ENCODE results near the gene DOCK7. TPM values are rescaled to one million over a fixed set of nuclear protein-coding genes. Genes with fewer than 3 reads are reported as not detected.
"Not testable (repeated sequence)": the region's sequence is repeated elsewhere in the genome, so short reads cannot be mapped to it uniquely, and the experiment has no call there.

The DOCK7 gene, protein sequence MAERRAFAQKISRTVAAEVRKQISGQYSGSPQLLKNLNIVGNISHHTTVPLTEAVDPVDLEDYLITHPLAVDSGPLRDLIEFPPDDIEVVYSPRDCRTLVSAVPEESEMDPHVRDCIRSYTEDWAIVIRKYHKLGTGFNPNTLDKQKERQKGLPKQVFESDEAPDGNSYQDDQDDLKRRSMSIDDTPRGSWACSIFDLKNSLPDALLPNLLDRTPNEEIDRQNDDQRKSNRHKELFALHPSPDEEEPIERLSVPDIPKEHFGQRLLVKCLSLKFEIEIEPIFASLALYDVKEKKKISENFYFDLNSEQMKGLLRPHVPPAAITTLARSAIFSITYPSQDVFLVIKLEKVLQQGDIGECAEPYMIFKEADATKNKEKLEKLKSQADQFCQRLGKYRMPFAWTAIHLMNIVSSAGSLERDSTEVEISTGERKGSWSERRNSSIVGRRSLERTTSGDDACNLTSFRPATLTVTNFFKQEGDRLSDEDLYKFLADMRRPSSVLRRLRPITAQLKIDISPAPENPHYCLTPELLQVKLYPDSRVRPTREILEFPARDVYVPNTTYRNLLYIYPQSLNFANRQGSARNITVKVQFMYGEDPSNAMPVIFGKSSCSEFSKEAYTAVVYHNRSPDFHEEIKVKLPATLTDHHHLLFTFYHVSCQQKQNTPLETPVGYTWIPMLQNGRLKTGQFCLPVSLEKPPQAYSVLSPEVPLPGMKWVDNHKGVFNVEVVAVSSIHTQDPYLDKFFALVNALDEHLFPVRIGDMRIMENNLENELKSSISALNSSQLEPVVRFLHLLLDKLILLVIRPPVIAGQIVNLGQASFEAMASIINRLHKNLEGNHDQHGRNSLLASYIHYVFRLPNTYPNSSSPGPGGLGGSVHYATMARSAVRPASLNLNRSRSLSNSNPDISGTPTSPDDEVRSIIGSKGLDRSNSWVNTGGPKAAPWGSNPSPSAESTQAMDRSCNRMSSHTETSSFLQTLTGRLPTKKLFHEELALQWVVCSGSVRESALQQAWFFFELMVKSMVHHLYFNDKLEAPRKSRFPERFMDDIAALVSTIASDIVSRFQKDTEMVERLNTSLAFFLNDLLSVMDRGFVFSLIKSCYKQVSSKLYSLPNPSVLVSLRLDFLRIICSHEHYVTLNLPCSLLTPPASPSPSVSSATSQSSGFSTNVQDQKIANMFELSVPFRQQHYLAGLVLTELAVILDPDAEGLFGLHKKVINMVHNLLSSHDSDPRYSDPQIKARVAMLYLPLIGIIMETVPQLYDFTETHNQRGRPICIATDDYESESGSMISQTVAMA (N-terminal part only)
- total RNA-seq = 10 to 100 TPM; 39.4 to 44.1 TPM
- long read RNA-seq, donor 1, partial matches to known transcripts = 2 of 2 reads
- long read RNA-seq, donor 1, other reads (novel, unspliced or antisense) = 0 of 2 reads
- long read RNA-seq, donor 2, partial matches to known transcripts = 1 of 2 reads
- long read RNA-seq, donor 2, other reads (novel, unspliced or antisense) = 1 of 2 reads

DNA sequence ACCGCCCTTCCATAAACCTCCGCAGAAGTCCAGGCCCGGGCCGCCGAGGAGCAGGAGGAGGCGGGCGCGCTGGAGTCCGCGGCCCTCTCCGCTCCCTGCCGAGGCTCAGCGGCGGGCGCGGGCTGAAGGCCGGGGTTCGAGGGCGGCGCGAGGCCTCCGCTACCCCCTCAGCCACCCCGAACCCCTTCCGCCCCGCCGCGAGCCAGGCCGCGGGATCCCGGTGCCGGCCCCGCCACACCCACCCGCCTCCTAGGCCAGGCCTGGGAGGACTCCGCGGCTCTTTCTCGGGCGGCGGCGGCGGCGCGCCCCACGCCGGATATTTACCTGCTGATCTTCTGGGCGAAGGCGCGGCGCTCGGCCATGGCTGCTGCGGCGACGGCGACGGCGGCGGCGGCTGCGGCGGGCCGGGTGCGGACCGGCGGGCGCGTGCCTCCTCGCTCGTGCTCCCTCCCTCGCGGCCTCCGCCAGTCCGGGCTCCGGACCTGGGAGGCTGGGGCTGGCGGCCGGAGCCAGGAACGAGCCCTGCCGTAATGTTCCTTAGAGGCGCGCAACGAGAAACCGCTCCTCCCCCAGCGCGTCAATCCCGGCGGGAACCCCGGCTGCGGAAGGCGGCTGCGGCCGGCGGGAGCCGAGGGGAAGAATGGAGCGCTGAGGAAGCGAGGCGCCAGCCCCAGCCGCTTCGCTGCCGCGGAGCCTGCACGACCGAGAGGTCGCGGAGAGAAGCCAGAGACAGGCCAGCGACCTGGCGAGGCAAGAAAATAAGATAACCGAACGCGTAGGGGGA, at the start of gene DOCK7:
DOCK7 (minus strand) TSS at position 484 of the 784 bp plus-strand sequence; CDS start at position 362, 122 bp downstream.
- intact Hi-C loops (cut with DNase I) = no loop called here
- peak; percentile 95 for DNase-seq (ENCODE audit: low spot score)

DNA sequence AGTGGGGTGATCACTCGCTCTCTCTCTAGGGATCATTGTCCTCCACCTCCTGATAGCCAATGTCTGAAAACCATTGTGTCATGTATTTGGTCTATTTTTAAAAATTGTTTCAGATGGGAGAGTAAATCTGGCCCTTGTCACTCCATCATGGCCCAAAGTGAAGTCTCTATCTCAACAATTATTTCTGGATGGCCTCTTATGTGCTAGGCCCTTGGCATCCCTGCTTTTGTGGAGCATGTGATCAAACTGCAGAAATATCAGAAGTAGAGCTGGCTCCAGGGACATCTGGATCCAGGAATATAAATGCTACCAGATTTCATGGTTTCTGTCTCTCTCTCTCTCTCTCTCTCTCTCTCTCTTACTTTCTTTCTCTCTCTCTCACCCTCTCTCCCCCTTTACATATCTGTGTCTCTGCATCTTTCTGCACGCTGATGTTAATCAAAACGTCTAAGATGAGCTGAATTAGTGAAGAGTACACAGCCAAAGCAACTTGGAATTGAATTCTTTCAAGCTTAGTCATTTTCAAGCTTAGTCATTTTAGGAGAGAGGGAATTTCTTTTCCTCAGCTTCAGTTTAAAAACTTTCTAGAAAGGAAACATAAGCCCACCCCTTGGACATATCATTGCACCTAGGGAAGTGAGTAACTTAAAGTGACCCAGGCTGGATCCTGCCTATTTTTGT, 47.4 kb upstream of the DOCK7 start:
- intact Hi-C loops (cut with DNase I) = no loop called here

DNA sequence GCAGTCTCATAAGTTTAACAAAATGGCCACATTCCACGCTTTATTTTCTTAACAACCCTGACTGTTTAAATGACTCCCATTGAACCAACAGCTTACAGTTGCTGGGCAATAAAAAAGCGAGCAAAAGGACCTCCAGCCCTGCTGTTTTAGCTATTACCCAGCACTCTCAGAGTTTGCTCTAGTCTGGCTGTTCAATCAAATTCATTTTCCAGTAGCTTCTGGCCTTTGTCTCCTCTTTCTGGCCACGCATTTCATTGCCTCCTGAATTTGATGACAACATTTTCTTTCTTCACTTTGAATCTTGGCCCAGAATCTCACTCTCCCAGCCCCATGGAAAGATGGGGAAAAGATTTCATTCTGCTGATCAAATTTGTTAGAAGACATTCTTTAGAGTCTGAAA, 44.1 kb upstream of the DOCK7 start:
- intact Hi-C loops (cut with DNase I) = no loop called here
- no peak for DNase-seq (ENCODE audit: low spot score)

More for the DNA sequence above, 47.4 kb upstream of the DOCK7 start:
- DNase-seq (ENCODE audit: low spot score) = no peak

DNA sequence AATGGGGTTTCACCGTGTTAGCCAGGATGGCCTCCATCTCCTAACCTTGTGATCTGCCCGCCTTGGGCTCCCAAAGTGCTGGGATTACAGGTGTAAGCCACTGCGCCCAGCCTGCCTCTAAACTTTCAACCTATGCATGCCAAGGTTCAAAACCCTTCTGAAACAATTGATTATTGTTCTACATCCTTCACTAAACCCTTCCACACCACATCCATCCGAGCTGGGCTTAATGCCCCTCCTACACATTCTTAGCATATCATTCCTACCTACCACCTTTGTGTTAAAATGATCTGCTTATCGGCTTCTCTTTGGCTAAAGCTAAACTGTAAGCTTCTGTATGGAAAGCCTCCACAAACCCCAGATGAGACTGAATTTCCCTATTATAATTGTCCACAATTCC, 40.8 kb upstream of the DOCK7 start:
- intact Hi-C loops (cut with DNase I) = no loop called here
- DNase-seq (ENCODE audit: low spot score) = no peak

DNA sequence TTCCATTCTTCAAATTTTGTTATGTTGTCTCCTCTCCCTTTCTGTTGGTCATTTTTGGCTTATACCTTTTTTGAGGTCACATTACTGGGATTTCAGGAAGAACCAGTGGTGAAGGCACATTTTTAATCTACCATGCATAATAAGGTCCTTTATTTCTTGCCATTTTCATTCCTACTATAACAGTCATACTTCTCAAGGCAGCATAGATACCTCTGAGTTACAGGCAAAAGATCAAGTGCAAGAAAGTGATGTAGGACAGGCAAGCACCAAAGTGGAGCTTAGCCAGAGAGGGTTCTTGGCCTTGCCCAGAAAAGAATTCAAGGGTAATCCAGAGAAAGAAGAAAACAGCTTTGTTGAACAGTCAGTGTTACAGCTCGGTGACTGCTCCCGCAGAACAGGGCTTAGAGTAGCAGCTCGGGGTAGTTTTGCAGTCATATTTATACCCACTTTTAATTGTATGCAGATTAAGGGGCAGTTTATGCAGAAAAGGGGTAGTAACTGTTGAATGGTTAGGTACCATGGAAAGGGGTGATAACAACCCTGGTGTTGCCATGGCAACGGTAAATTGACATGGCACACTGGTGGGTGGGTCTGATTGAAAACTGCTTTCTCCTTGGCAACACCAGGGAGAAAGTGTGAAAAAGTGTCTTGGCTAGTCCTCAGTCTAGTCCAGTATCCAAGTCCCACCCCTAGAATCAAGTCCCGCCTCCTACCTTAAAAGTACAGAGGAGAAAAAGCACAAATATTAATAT, 39.6 kb upstream of the DOCK7 start:
- intact Hi-C loops (cut with DNase I) = no loop called here
- DNase-seq (ENCODE audit: low spot score) = no peak

DNA sequence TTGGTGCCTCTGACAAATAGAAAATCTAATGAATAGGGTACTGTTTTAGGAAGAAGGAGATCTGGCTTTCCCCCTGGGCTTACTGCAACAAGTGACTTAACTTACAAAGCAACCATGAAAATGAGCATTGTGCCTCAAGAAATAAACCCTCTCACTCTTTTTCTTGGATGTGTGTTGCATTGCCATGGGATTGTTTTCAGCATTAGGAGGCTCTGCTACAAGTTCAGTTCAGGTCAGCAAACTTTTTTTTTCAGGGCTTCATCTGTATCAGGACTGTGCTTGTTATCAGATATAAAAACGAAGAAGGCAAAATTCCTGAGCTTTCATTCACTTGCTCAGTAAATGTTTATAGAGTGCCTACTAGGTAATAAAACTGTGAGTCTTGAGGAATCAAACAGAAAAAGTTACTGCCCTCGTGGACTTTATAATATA, 37.8 kb upstream of the DOCK7 start:
- no peak for DNase-seq (ENCODE audit: low spot score)
- intact Hi-C loops (cut with DNase I) = no loop called here

DNA sequence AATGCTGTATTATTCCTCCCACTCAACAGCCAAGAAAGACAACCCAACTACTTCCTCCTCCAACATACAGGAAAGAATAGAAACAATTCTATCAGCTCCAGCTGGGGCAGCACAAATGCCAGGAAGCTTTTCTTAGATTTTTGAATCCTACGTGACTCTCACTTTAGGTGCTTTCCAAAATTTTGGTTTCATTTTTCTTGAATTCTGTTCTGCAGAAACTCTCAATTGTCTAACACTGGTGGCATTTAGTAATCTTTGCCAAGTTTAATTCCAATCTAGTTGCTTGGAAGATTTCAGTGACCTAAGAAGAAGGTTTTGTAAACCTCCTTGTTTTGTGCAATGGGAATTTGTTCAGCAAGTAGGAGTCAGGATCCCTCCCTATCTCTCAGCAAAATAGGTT, 37.1 kb upstream of the DOCK7 start:
- no peak for DNase-seq (ENCODE audit: low spot score)
- intact Hi-C loops (cut with DNase I) = no loop called here

DNA sequence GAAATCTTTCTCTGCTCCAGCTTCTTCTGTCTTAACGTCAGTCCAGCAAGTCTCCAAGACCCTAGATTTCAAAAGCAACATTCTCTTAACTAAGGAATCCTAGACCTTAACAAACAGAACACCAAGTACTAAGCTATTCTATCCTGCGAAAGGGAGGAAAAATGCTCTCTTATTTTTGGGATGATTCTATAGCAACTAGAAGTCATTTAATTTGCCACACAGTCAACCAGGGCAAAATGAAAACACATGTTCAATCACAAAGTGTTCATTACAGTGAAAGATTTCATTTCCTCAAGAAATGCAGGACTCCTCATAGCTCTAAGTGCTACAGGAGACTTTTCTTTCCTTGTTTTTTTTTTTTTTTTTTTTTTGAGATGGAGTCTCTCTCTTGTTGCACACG, 36.2 kb upstream of the DOCK7 start:
- intact Hi-C loops (cut with DNase I) = no loop called here
- no peak for DNase-seq (ENCODE audit: low spot score)

DNA sequence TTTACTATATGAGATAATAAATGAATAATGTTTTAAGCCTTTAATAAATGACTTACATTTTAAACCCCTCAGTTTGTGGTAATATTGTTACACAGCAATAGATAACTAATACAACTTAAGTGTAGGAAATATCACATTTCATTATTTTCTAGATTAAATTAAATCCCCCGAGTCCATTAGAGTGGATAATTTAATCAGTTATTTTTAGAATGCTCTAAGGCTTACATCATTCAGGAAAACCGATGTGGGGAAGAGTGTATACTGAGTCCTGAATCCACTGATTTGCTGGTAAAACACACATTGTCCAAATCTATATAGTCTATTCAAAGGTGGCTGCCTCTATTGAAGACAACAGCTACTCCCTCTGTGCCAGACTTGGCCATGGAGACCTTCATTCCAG, 35.7 kb upstream of the DOCK7 start:
- intact Hi-C loops (cut with DNase I) = no loop called here
- no peak for DNase-seq (ENCODE audit: low spot score)

DNA sequence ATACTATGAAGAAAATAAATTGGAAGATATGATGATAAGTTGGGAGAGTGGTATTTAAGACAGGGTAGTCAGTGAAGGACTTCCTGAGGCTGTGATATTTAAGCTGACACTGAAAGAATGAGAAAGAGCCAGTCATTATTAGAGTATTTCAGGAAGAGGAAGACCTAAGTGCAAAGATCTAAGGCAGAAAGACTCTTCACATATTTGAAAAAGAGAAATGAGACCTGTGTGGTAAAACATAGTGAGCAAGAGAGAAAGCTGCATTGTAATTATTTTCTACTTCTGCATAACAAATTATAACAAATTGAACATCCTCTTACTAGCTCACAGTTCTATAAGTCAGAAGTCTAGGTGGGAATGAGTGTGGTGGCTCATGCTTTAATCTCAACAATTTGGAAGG, 34.6 kb upstream of the DOCK7 start:
- no peak for DNase-seq (ENCODE audit: low spot score)
- intact Hi-C loops (cut with DNase I) = no loop called here

DNA sequence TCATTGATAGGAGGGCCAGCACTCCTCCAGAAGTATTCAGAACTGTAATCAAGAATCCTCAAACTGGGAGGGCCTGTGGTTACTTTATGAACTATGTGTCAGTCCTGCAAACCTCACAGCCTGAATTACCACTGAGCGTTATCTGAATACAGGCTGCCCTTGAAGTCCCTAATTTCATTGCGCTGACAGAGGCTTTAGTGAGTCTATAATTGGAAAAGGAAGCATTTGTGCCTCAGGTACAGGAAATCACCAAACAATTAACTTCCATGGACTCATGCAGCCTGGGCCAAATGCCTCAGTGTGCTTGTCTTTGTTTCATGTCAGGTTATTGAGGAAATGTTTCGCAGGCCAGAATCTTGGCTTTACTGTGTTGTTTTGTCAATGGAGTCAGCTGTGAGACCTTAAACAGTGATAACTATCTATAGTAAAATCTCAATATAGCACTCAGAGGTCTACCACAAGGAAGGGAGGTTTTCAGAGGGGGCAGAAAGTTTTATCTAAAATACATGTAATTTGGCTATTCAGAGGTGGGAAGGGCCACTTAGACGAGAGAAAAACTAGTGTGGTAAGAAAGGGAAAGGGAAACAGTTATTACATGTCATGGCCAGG, 32.9 kb upstream of the DOCK7 start:
- intact Hi-C loops (cut with DNase I) = no loop called here
- no peak for DNase-seq (ENCODE audit: low spot score)

DNA sequence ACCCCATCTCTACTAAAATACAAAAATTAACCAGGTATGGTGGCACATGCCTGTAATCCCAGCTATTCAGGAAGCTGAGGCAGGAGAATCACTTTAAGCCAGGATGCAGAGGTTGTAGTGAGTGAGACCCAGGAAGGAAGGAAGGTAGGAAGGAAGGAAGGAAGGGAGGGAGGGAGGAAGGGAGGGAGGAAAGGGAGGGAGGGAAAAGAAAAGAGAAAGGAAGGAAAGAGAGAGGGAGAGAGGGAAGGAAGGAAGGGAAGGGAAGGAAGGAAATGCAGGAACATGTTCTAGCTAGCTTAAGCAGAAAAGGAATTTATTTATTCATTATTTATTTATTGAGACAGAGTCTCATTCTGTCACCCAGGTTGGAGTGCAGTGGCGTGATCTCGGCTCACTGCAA, 30.2 kb upstream of the DOCK7 start:
- not testable (repeated sequence) for DNase-seq (ENCODE audit: low spot score)

DNA sequence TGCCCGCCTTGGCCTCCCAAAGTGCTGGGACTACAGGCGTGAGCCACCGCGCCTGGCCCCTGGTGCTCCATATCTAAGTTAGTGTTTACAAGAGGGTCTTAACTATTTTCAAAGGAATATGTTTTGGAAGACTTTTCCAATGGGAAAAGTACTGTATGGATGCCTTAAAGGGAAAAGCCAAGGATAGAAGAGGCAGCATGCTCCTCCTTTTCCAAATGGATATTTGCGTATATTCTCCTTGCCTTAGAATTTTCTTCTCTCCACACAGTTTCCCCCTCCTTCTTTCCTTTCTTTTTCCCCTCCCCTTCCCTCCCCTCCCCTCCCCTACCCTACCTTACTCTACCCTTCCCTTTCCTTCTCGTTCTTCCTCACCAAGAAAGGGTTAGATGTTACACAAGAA, 29.3 kb upstream of the DOCK7 start:
- intact Hi-C loops (cut with DNase I) = no loop called here
- DNase-seq (ENCODE audit: low spot score) = no peak

More for the DNA sequence above, 30.2 kb upstream of the DOCK7 start:
- intact Hi-C loops (cut with DNase I) = not testable (repeated sequence)

DNA sequence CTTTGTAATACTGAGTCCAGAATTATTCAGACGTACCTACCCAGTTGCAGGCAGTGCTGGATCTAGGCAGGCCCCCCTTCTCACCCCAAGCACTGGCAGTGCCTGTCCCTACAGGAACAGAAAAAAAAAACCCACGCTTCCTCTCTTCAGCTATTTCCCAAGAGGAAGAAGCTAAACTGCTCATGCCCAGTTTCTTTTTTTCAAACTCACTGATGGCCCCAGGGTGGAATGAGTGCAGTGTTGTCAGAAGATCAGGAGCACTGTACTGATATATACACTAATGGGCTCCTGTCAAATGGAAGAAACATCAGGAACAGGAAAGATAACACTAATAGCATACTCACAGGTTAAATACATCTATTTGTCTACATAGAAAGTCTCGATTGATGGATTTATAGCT, 28.2 kb upstream of the DOCK7 start:
- intact Hi-C loops (cut with DNase I) = no loop called here
- DNase-seq (ENCODE audit: low spot score) = no peak

DNA sequence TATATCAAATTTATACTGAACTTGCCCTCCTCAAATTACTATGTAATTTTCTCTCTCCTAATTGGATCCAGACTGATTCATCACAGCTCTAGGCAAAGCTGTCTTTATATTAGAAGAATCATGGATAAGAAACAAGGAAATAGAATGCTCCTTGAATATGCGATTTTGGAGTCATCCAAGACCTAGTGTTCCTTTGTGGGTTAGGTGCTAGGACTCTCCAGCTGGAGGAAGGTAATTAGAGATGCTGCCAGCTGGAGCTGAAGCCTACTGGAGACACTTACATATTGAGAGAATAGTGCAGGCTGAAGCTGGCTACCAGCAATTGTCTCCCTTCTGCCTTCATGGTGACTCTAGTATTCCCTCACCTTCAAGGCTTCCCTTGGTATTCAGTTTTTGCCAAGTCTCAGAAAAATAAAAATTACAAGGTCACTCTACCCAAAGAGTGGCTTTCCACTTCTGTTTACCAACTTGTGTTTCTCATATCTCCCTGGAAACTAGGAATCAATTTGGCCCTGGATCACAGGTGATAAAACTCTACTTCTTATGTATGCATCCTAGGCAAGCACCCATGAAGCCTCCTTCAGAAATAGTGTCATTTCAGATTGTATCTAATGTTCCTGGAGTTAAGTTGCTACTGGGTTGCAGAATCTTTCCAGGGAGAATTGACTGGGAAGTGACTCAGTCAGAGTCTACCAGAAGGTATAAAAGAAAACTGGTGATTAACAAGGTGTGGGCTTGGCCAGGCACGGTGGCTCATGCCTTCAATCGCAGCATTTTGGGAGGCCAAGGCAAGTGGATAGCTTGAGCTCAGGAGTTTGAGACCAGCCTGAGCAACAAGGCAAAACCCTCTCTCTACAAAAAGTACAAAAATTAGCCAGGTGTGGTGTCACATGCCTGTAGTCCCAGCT, 24.4 kb upstream of the DOCK7 start:
- intact Hi-C loops (cut with DNase I) = no loop called here

DNA sequence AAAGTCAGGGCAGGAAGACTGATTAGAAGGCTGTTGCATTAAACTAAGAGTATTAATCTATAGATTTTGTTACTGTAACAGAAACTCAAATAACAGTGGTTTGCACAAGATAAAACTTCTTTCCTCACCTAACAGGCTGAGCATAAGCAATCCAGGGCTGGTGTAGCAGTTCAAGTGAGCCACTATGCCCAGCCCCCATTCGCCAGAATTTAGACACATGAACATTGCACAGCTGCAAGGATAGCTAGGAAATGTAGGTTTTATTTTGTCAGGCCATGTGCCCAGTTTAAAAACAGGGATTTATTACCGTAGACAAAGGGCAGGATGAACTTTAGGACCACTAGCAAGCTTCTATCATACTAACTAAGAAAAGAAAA, 19.5 kb upstream of the DOCK7 start:
- DNase-seq (ENCODE audit: low spot score) = no peak
- intact Hi-C loops (cut with DNase I) = no loop called here

More for the DNA sequence above, 24.4 kb upstream of the DOCK7 start:
- DNase-seq (ENCODE audit: low spot score) = no peak

All from posterior vena cava (tissue), 2 donors.